IPS DF 4.7 (cell line): ENCODE data around the gene MINDY3.
"Not testable (repeated sequence)": the region's sequence is repeated elsewhere in the genome, so short reads cannot be mapped to it uniquely, and the experiment has no call there.

Experiments
- DNase-seq: peaks from one replicate; pipeline ENCODE4 v3.0.0-alpha.2; 2013; ENCODE audit warnings: low spot score; ENCODE audit errors: extremely low read depth

MINDY3 gene

DNA sequence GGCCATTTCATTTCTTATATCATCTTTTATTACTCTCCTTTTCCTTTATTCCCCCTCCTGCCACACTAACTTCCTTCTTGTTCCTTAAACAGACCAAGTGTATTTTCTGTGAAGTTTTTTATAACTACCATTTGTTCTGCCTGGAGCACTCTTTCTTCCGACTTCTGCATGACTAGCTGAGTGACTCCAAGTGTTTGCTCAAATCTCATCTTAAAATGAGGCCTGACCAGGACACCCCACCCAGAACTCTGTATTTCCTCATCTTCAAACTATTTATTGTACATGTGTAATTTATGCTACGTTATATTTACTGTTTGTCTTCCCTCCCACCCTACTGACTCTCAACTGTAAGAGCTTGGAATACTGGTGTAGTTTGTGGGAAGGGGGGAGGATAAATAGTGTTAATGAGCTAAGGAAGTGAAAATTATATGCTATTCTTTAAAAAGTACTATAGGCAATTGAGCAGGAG lies 3.2 kb downstream of the MINDY3 start:
- DNase-seq, result no peak

DNA sequence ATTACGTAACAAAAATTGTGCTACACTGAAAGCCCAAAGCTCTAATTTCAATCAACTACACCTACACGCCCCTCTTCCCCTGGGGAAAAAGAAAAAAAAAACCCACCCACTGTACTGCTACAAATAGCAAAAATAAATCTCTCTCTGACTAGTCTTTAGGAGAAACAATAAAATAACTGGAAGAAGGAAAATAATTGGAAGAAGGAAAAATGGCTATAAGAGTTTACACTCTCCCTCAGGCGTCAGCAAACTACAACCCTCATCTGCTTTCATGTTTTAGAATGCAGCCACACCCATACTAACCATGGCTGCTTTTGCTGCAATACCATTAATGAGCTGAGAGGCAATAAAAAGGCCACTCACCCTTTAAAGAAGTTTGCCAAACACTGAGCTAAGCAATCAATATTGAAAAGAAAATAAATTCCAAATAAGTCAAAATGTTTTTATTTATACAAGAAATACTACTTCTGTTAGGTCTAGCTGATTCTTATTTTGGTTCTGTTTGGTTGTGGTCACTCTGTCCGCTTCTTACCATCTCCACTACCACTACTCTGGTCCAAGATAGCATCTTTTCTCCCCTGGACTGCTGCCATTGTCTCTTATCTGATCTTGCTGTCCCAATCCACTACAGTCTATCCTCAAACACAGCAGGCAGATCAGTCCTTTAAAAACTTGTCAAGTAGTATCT lies 3.8 kb downstream of the MINDY3 start:
- DNase-seq, result no peak

DNA sequence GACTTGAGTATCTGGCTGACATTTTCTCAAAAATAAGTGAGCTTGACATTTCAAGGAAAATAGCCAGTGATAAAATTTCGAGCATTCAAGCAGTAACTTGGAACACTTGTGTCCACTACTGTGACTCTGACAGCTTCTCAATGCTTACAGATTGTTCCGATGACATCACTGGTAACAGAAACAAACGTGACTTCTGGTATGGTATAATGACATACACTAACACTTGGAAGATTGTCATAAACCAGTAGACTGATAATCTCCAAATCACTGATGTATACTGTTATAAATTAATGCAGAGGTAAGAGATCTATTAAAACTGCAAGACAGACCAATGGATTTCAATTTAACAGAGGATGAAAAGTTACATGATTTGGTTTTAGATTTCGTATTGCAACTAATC lies 6.5 kb downstream of the MINDY3 start:
- DNase-seq, result no peak

DNA sequence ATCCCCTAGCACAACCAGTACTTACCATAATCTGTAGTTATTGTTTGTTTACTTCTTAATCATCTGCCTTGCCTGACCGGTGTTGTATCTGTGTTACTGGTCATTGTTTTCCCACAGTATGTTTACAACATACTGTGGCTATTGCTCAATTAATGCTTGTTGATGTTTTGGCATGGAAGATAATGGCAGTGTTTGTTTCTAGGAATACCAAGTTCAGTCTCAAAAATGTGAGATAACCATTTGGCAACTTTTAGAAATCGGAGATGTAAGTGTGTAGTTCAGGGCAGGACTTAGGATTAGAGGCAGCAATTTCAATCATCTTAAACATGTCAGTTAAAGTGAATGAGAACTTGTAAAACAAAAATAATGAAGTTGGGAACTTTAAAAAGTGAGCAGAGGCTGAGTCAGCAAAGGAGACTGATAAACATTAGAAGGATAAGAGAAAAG lies 8.2 kb downstream of the MINDY3 start:
- no peak for DNase-seq

DNA sequence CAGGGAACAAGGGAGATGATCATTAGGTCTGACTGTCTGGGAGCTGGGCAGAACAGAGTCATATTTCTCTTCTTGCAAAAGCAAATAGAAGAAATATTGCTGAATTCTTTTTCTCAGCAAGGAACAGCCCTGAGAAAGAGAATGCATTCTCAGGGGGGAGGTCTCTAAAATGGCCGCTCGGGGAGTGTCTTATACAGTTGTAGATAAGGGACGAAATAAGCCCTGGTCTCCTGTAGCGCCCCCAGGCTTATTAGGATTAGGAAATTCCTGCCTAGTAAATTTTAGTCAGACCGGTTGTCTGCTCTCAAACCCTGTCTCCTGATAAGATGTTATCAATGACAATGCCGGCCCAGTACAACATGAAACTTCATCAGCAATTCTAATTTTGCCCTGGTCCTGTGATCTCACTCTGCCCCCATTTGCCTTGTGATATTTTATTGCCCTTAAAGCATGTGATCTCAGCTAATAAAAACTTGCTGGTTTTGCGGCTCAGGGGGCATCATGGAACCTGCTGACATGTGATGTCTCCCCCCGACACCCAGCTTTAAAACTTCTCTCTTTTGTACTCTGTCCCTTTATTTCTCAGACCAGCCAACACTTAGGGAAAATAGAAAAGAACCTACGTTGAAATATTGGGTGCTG lies 9.8 kb downstream of the MINDY3 start:
- not testable (repeated sequence) for DNase-seq

DNA sequence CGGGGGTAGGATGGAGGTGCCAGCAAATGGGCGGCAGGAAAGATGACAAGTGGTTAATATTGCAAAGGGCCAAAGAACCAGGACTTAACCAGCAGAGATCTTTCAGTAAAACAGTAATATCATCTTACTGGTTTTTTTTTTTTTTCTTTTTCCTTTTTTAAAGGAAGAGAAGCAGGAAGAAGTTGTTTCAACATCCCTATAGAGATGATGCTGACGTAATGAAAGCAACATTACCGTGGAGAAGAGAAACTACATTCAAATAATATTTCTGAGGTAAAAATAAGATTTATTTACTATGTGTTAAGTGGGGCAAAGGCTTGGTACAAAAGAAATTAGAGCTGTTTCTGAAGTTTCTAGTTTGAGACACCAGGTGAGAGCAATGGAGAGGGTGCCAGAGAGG lies 11.0 kb downstream of the MINDY3 start:
- no peak for DNase-seq

DNA sequence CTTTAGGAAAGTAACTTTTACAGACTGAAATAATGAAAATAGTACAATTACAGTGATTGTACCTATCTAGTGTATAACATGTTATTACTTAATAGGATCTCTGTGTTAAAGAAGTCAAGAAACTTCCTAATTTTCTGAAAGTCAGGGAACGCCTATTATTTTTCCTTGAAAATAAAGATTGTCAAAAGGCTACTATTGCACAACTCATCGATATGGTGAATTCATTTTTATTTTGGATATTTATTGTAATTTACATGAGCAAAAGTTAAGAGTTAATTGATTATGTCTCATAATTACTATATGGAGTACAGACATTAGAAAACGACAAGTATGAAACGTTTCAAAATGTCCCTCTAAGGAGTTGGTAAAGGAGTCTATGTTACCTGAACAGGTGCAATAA lies 12.8 kb downstream of the MINDY3 start:
- no peak for DNase-seq

DNA sequence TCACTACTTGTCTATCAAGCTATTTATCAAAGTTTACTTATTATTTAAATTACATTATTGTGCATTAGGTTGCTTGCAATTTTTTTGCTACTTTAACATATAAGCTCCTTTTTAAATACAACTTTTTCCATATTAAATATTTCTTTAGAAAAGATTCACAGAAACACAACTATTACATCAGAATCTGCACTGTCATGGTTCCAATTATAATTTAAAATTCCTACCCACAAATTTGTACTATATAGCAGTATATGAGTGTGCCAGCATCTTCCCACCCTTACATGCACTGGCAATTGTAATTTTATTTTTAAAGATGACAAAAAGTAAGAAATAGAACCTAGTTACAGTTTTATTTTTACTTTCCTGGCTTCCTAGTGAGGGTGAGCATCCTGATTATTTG lies 15.8 kb downstream of the MINDY3 start:
- no peak for DNase-seq

DNA sequence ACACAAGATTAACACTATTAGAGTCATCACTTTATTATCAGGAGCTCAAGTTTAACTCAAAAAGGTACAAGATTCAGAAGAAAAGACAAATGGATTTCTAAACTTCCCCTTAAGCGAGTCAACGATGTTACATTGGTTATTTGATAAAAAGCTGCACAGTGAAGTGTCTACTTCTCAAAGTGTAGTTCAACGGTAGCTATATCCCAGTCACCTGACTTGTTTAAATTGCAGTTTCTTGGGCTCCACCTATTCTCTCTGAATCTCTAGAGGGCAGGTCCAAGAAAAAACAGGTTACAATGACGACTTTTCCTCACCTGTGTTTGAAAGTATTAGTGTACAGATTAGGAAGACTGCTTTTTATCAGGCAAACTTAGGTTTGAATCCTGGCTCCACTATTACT lies 16.6 kb downstream of the MINDY3 start:
- no peak for DNase-seq

DNA sequence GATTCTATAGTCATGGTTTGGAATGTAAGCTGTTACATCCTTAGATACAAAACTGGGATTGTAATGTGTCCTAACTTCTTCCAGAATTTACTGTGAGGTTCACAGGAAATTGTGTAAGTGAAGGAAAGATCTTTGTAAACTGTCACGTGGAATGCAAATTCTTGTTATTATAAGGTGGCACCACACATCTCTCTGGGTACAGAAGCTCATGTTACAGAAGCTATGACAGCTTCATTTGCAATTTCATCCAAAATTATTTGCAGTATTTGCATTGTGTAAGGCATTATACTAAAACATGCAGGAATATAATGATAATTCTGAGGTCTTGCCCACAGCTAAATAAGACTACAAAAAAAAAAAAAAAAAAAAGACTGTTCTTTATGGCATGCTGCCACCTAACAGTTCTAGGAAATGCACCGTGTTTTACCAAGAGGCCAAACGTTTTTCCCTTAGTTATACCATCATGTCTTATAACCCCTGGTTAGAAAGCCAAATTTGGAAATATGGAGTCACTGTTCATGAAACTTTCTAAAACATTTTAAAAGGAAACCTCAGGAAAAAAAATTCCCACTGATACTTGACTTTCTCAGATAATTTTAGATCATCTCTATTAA lies 17.6 kb downstream of the MINDY3 start:
- no peak for DNase-seq

DNA sequence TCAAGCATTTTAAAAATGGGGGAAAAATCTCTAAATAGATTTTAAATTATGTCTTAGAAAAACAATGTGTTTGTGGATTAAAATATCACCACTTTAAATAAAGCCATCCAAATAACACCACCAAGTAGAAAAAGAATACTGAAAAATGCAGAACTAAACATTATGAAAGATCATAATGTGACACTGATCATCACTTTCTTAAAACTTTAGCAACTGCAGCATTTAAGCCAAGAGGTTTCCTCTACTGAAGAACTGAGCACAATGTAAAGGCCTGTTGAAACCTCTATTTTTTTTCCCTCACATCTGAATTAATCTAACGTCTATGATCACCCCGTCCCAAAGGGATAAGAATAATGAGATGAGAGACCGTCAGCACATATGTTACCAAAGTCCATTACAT lies 18.6 kb downstream of the MINDY3 start:
- no peak for DNase-seq

DNA sequence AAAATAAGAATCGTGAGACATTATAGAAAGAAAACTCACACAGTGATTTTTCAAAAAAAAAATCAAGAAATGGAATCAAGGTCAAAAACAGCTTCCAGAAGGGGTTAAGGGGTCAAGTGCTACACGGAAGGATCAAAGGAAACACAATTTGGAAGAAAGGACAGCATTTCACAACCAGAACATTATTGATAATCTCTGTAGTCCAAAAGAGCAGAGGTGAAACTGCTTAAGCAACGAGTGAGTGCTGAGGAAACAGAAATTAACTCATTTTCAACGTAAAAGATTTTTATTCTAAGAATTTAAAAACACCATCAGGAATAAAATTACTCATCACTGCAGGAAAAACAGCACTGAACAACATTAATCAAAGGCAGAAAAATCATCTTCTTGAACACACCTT lies 23.5 kb downstream of the MINDY3 start:
- DNase-seq, result no peak

DNA sequence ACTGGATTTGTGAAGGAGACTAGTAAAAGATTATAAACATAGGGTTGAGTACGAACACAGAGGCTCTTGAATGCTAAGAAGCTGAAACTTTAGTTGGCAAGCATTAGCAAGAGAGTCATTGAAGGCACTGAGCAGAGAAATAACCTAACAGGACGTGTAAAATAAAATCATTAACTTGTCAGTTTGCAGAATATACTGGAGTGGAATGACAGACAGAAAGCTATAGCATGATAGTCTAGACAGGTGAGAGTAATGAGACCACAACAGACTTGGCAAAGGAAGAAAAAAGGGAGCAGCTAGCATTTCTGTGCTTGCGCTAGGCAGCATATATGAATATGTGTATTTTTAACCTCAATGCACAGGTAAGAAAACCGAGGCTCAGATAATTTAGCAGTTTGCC lies 30.8 kb downstream of the MINDY3 start:
- DNase-seq, result no peak

DNA sequence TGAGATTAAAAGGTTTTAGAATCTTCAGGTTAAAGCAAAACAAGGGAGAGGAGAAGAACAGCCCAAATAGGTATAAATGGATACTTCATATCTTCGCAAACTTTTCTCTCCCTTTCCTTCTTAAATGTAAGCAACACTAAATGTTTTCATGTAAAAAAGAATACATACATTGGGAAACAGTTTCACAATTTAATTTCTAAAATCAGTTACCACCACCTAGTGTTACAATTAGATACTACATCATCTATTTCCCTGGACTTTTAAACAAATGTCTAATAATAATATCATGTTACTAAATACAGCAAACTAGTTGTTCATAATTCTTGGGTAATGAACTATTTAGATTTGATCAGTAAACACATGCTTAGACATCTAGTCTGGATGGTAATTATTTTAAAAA lies 35.8 kb downstream of the MINDY3 start:
- no peak for DNase-seq

DNA sequence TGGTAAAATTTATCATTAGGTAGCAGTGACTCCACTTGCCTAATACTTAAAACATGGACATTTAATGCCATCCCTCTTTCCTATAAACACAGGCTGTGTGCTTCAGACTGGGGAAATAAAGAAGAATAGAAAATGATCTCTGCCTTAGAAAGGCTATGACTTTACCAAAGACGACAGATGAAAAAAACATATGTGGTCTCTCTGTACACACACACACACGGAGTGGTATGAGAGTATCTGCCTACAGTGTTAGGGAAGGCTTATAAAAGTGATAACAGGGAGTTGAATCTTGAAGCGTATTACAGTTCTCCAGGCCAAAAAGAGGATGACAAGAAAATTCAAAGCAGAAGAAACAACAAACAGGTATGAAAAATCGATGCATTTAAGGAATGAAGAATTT lies 38.2 kb downstream of the MINDY3 start:
- DNase-seq, result no peak

DNA sequence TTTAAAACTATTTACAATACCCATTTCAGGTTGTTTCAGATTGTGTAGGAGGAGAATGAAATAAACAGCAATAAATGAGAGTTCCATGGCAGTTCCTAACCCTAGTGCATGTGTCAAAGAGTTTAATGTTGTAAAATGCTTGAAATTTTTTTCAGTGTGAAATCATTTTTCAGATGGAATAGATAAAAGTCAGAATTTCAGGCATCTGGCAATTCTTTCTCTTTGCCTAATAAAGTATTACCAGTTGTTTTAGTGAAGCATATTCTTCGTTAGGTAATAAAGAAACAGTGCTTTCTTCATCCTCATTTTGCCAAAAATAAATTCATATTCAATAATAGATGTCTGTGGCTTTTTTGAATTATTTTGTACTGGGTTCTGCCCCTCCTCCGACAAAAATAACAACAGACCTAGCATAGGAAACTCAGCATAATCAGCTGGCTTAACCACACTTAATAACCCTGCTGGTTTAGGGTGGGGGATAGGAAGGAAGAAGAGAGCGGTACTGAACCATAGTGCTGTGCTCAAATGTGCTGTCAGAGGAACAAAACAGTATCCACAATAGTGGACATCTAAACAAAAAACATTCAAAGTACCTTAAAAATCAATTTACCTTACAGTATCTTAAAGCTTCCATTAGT lies 39.1 kb downstream of the MINDY3 start:
- no peak for DNase-seq

DNA sequence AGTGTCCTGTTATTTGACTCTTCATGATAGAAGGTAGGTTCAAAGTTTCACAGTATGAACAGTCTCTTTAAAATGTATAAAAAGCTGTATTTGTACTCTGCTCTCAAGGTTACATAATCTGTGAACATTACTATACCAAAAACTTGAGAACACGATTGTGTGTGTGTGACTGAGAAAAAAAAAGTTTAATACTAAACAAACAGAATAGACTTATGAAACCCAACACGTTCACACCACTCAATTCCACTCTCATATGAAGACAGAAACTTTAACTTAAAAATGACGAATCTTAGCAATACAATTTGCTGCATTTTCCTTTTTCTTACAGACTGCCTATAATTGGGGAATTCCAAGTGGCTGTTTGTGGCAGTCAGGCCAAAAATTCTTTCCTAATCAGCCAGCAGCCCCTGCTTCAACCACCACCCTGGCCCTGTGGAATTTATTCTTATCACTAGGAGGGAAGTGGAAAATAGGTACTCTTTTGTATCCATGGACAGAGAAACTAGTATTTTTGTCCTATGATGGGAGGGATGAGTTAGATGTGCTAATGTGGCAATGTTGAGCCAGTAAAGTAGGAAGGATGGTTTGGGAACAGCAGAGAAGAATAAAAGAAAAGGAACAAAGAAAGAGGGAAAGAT lies 42.8 kb downstream of the MINDY3 start:
- DNase-seq, result no peak

DNA sequence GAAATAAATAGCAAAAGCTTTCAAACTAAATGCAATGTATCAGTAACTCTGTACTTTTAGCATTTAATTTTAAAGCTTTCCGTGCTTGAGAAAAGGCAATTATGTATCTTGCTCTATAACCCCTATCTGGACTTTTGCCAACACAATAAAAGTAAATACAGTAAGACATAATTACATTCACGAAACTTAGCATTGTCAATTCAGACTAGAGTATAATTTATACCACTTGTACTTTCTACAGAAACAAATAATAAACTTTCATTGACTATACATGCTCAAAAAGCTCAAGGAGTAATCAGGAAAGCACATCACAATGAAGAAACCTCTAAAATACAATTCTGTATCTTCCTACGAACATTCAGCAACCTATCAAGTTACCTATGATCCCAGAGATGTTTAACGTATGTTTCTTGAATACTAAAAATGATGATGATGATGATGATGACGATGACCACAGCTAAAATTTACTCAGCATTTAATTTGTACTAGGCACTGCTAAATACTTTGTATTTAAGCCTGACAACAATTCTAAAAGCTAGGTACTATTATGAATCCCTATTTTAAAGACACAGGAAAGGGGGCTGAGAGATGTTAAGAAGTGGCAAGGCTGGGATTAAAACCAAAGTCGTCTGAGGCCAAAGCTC lies 44.9 kb downstream of the MINDY3 start:
- no peak for DNase-seq

DNA sequence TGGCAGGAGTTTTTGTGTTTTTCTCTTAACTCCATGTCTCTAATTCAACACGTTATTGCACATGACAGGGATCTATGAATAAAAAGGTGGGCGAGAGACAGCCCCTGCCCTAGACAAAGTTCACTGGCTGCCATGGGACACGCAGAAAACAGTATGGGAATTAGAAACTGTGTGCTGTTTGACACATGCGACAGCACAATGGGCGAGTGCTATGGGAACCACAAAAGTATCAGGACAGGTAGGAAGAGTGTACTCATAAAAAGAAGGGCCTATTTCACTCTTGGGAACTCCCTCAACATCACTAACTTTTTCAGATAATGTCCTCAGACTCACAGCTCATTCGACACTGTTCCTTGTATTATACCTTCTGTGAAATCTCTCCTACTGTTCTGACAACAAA lies 45.7 kb downstream of the MINDY3 start:
- DNase-seq, result no peak

DNA sequence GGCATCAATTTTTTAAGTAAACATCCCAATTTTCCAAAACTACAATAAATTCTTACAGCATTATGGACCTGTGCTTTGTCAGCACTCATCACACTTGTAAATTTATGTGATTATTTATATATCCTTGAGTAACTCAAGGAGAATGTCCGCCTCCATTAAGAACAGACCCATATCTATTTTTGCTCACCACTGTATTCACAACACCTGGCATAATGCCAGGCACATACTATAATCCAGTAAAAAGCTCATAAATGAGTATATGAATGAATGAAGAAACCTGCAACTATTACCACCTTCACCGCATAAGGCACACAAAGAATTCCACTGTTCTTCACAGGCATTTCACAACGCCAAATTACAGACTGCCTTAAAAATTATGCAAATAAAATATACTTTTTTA lies 46.9 kb downstream of the MINDY3 start:
- no peak for DNase-seq

DNA sequence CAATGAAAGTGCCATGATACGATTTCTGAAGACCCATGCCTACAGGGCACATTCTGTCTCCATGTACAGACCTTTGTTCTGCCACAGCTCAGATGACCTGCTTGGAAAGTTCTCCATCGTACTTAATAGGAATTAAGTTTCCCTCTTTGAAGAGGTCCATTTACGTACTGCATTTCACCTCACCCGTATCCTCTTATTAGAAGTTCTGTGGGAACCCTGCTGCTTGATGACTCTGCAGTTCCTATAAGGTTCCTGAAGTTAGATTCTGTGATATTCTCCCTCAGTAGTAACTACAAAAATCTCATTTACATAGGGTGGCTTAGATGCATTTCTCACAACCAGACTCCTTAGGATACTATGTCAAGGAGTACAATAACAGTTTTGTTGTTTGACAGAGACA lies 50.9 kb downstream of the MINDY3 start:
- DNase-seq, result no peak
